IMR-90 (cell line): ENCODE data around the gene MAML3. TPM values are rescaled to one million over a fixed set of nuclear protein-coding genes. Genes with fewer than 3 reads are reported as not detected.

Experiments
- ATAC-seq: fragments of 200-7000 bp; cut with Tn5 transposase; 2 replicates; pipeline ENCODE4 v1.9.1; 2020; ENCODE audit warnings: low read depth, mild to moderate bottlenecking, moderate library complexity
- BruUV-seq: library from RNA; stranded (reverse); fragments of 400-500 nt; replicated peaks from 2 replicates; lab custom pipeline; 2021; lab: Mats Ljungman, UMichigan
- CTCF ChIA-PET: fragments of 300-600 bp; formaldehyde crosslinking; extraction: SDS; loops from one replicate; lab custom pipeline; 2021; ENCODE audit warnings: antibody characterized with exemption; lab: Yijun Ruan, JAX
- POLR2A ChIA-PET: fragments of 300-600 bp; sonication (Branson Sonifier 250); formaldehyde crosslinking; loops from one replicate; lab custom pipeline; 2022; ENCODE audit warnings: antibody characterized with exemption; ENCODE audit not compliant: unreplicated experiment; lab: Charles Lee
- DNase-seq: peaks from one replicate; pipeline ENCODE4 v3.0.0; 2013
- H2AFZ ChIP-seq: replicated peaks from 2 replicates; pipeline ENCODE3; 2013; ENCODE audit warnings: low read length, mild to moderate bottlenecking; ENCODE audit not compliant: poor library complexity
- H2AK5ac ChIP-seq: 2 replicates; pipeline ENCODE4 v1.6.1; 2013; ENCODE audit warnings: low read depth, low read length, inconsistent platforms
- H2AK9ac ChIP-seq: replicated peaks from 2 replicates; pipeline ENCODE3; 2013; ENCODE audit warnings: mild to moderate bottlenecking, low read depth, low read length, moderate library complexity; ENCODE audit not compliant: poor library complexity
- H2BK120ac ChIP-seq: 2 replicates; pipeline ENCODE4 v1.6.1; 2013; ENCODE audit warnings: low read depth, low read length, inconsistent platforms
- H2BK15ac ChIP-seq: 3 replicates; pipeline ENCODE4 v1.6.1; 2013; ENCODE audit warnings: low read depth, low read length, inconsistent platforms
- H2BK20ac ChIP-seq: 2 replicates; pipeline ENCODE4 v1.6.1; 2013; ENCODE audit warnings: low read depth, mild to moderate bottlenecking, inconsistent platforms, low read length, moderate library complexity
- H2BK5ac ChIP-seq: 2 replicates; pipeline ENCODE4 v1.6.1; 2013; ENCODE audit warnings: mild to moderate bottlenecking, low read depth, low read length, inconsistent platforms; ENCODE audit not compliant: poor library complexity, severe bottlenecking
- H3K14ac ChIP-seq: replicated peaks from 2 replicates; pipeline ENCODE4 v1.6.1; 2013; ENCODE audit warnings: low read depth, low read length, inconsistent platforms
- H3K18ac ChIP-seq: 2 replicates; pipeline ENCODE4 v1.6.1; 2013; ENCODE audit warnings: low read depth, low read length, control low read depth
- H3K23ac ChIP-seq: 2 replicates; pipeline ENCODE4 v1.6.1; 2013; ENCODE audit warnings: low read depth, low read length, inconsistent platforms
- H3K27ac ChIP-seq: 2 replicates; pipeline ENCODE4 v1.5.1; 2013; ENCODE audit warnings: mild to moderate bottlenecking, control low read depth, low read length; ENCODE audit not compliant: insufficient read depth
- H3K27me3 ChIP-seq: 2 replicates; pipeline ENCODE4 v1.6.1; 2013; ENCODE audit warnings: low read length; ENCODE audit not compliant: control insufficient read depth, insufficient read depth
- H3K36me3 ChIP-seq: 2 replicates; pipeline ENCODE4 v1.6.1; 2013; ENCODE audit warnings: low read length, mixed read lengths; ENCODE audit not compliant: control insufficient read depth, insufficient read depth
- H3K4ac ChIP-seq: 2 replicates; pipeline ENCODE4 v1.6.1; 2013; ENCODE audit warnings: low read depth, low read length, inconsistent platforms
- H3K4me1 ChIP-seq: 2 replicates; pipeline ENCODE4 v1.6.1; 2013; ENCODE audit warnings: low read length, mixed read lengths; ENCODE audit not compliant: control insufficient read depth, insufficient read depth
- H3K4me2 ChIP-seq: 2 replicates; pipeline ENCODE4 v1.6.1; 2013; ENCODE audit warnings: low read depth, mild to moderate bottlenecking, control low read depth, low read length, moderate library complexity
- H3K4me3 ChIP-seq: 2 replicates; pipeline ENCODE4 v1.5.1; 2013; ENCODE audit warnings: low read depth, mild to moderate bottlenecking, control low read depth, low read length, moderate library complexity; ENCODE audit not compliant: insufficient read depth
- H3K56ac ChIP-seq: 2 replicates; pipeline ENCODE4 v1.6.1; 2013; ENCODE audit warnings: low read length, inconsistent platforms; ENCODE audit not compliant: insufficient read depth; ENCODE audit errors: extremely low read depth
- H3K79me1 ChIP-seq, 2 experiments: 2 replicates each; pipeline ENCODE4 v1.6.1; 2013; ENCODE audit warnings: low read length in 2 of 2, inconsistent platforms in 1 of 2, low read depth in 1 of 2
- H3K9ac ChIP-seq: 2 replicates; pipeline ENCODE4 v1.6.1; 2013; ENCODE audit warnings: low read depth, low read length, control low read depth
- H3K9me1 ChIP-seq: 2 replicates; pipeline ENCODE4 v1.6.1; 2013; ENCODE audit warnings: low read length, inconsistent platforms; ENCODE audit not compliant: insufficient read depth
- H3K9me3 ChIP-seq: 2 replicates; pipeline ENCODE4 v1.6.1; 2013; ENCODE audit warnings: low read length; ENCODE audit not compliant: control insufficient read depth, insufficient read depth
- H4K20me1 ChIP-seq: 2 replicates; pipeline ENCODE4 v1.6.1; 2013; ENCODE audit warnings: low read length, inconsistent platforms; ENCODE audit not compliant: insufficient read depth
- H4K5ac ChIP-seq: 2 replicates; pipeline ENCODE4 v1.6.1; 2013; ENCODE audit warnings: mild to moderate bottlenecking, low read depth, low read length, control low read depth
- H4K8ac ChIP-seq, 2 experiments: 2 replicates each; pipeline ENCODE4 v1.6.1; 2013; ENCODE audit warnings: low read depth in 2 of 2, low read length in 2 of 2, control low read depth in 1 of 2, inconsistent platforms in 1 of 2
- H4K91ac ChIP-seq: 2 replicates; pipeline ENCODE4 v1.6.1; 2013; ENCODE audit warnings: low read depth, low read length, inconsistent platforms; ENCODE audit not compliant: insufficient read depth
- BHLHE40 ChIP-seq: fragments of 150-350 bp; IDR thresholded peaks from 2 replicates; pipeline ENCODE4 v1.6.1; 2016; ENCODE audit warnings: mild to moderate bottlenecking, low read depth, low read length
- CEBPB ChIP-seq: IDR thresholded peaks from 2 replicates; pipeline ENCODE4 v1.6.1; 2012; ENCODE audit warnings: low read depth, low read length, improper control_type of control experiment
- CHD1 ChIP-seq: IDR thresholded peaks from 2 replicates; pipeline ENCODE4 v1.6.1; 2012; ENCODE audit warnings: low read depth, low read length, improper control_type of control experiment
- CTCF ChIP-seq: conservative IDR thresholded peaks from 2 replicates; pipeline ENCODE4 v1.5.1; 2012; ENCODE audit warnings: mild to moderate bottlenecking, low read depth, low read length, improper control_type of control experiment
- MAFK ChIP-seq: IDR thresholded peaks from 2 replicates; pipeline ENCODE4 v1.6.1; 2012; ENCODE audit warnings: low read depth, low read length, improper control_type of control experiment
- MXI1 ChIP-seq: IDR thresholded peaks from 2 replicates; pipeline ENCODE4 v1.6.1; 2012; ENCODE audit warnings: low read depth, mild to moderate bottlenecking, low read length, moderate library complexity, borderline replicate concordance
- NFE2L2 ChIP-seq: fragments of 150-350 bp; IDR thresholded peaks from 2 replicates; pipeline ENCODE4 v1.6.1; 2016; ENCODE audit warnings: low read depth, mild to moderate bottlenecking, low read length
- POLR2A ChIP-seq: IDR thresholded peaks from 2 replicates; pipeline ENCODE4 v1.6.1; 2012; ENCODE audit warnings: mild to moderate bottlenecking, low read depth, low read length
- RAD21 ChIP-seq: IDR thresholded peaks from 2 replicates; pipeline ENCODE4 v1.6.1; 2012; ENCODE audit warnings: low read length, improper control_type of control experiment
- RCOR1 ChIP-seq: IDR thresholded peaks from 2 replicates; pipeline ENCODE4 v1.6.1; 2012; ENCODE audit warnings: mild to moderate bottlenecking, low read length, improper control_type of control experiment; ENCODE audit not compliant: insufficient replicate concordance
- RFX5 ChIP-seq: IDR thresholded peaks from 2 replicates; pipeline ENCODE4 v1.8.0; 2012; ENCODE audit warnings: low read depth, mild to moderate bottlenecking, low read length, moderate library complexity
- USF2 ChIP-seq: fragments of 150-350 bp; IDR thresholded peaks from 2 replicates; pipeline ENCODE4 v1.6.1; 2017; ENCODE audit warnings: mild to moderate bottlenecking, antibody characterized with exemption, low read length, low read depth
- WGBS, 2 experiments: methylation state at CpG; one replicate each; pipeline versions ENCODE4 v1.1.5 to v1.1.7; 2013; ENCODE audit warnings: missing lambda C conversion rate in 2 of 2; ENCODE audit not compliant: insufficient read length in 1 of 2; ENCODE audit errors: extremely low coverage in 2 of 2; 5-methylcytosine and 5-hydroxymethylcytosine counted together
- dilution Hi-C: fragments of 300-500 bp; cut with HindIII; formaldehyde crosslinking; loops from one replicate; pipeline ENCODE4 v1.14.3; 2018; ENCODE audit warnings: low sequenced_read_pairs; ENCODE audit not compliant: unreplicated experiment
- in situ Hi-C: fragments of 300-500 bp; cut with MboI; formaldehyde crosslinking; loops from 3 replicates; pipeline ENCODE4 v1.14.3; 2019; ENCODE audit warnings: low sequenced_read_pairs, inconsistent platforms, mixed read lengths
- intact Hi-C: fragments of 100-400 bp; cut with micrococcal nuclease; formaldehyde crosslinking; loops from 2 replicates; pipeline ENCODE4 v1.10.0; 2022
- polyA plus RNA-seq, 3 experiments: library from polyadenylated mRNA; depleted of rRNA; stranded (reverse); fragments of >200 nt; gene quantifications; 2 replicates each; pipeline ENCODE4 v1.2.3, GENCODE V29; 2012; ENCODE audit warnings: low replicate concordance in 1 of 3
- total RNA-seq: library from RNA; depleted of rRNA; stranded (reverse); fragments of >200 nt; gene quantifications from 2 replicates; pipeline ENCODE4 v1.2.3, GENCODE V29; 2012

MAML3 gene
- total and polyA plus RNA-seq, 2 of the 4 experiments (the other 2 are of a cell fraction), result 0.90 to 1.7 TPM

- Histone ChIP-seq H4K20me1 (no peaks in the 10 kb centered on the region), H3K4me1 (peaks cover 6% of the 10 kb centered on the region), H2AK9ac (no peak overlapping the region), H3K56ac (no peak overlapping the region), H2BK20ac (no peak overlapping the region), H2BK15ac (no peak overlapping the region), H3K23ac (no peak overlapping the region), H2BK5ac (no peak overlapping the region), H2AK5ac (peak overlapping the region; percentile 22; the same call in 1 of the 2 replicates), H2BK120ac (no peak overlapping the region), H3K36me3 (no peaks in the 10 kb centered on the region), H3K27ac (no peak overlapping the region), H3K9me3 (peaks cover 2% of the 10 kb centered on the region), H3K4ac (no peak overlapping the region), H3K4me3 (no peak overlapping the region), H3K9me1 (no peaks in the 10 kb centered on the region; the same call in 1 of the 2 replicates), H3K79me1 (no peaks in the 10 kb centered on the region), H3K9ac (no peak overlapping the region), H3K27me3 (no peaks in the 10 kb centered on the region), H3K14ac (no peak overlapping the region), H4K5ac (no peak overlapping the region), H4K8ac (no peak overlapping the region), H3K18ac (no peak overlapping the region), H2AFZ (no peak overlapping the region), H3K4me2 (no peak overlapping the region), H4K91ac (no peak overlapping the region)
- ATAC-seq, result no peak
- 80% methylated on average over 2 of the region's 9 CpGs; no CpG with 5 or more reads in 1 of the 2 experiments for WGBS, 2 experiments
- no TSS peak for BruUV-seq
- intact Hi-C loops (no loop called here), in situ Hi-C loops (no loop called here), dilution Hi-C loops (no loop called here)
- TF ChIP-seq CEBPB (no peak), CHD1 (no peak), CTCF (no peak), POLR2A (no peak), RFX5 (no peak), BHLHE40 (no peak), MAFK (no peak), RAD21 (no peak), USF2 (no peak), NFE2L2 (no peak), MXI1 (no peak), RCOR1 (no peak)
- DNase-seq, result no peak
- ChIA-PET POLR2A (no interaction called here), CTCF (interaction anchor here (0.9 kb wide), 1 partner anchor 10 kb away, joined by 3 read pairs; no protein-coding TSS in a partner anchor)
Observed at GRCh38 chr4:139878050-139878449, 275.9 kb downstream of the MAML3 start.
